Psoas muscle (tissue), 8 donors: ENCODE data around the gene ADA. TPM values are rescaled to one million over a fixed set of nuclear protein-coding genes. Genes with fewer than 3 reads are reported as not detected.

ENCODE experiments used
- ATAC-seq, 4 donors: fragments of 200-7000 bp; cut with Tn5 transposase; one replicate each; pipeline ENCODE4 v1.9.1; 2020; ENCODE audit warnings: moderate library complexity in 3 of 4, mild to moderate bottlenecking in 2 of 4
- DNase-seq, 2 donors: peaks; one replicate each; pipeline ENCODE4 v3.0.0-alpha.2; 2020
- H3K27ac ChIP-seq: fragments of 200-600 bp; one replicate; pipeline ENCODE4 v1.8.0; 2022
- H3K27me3 ChIP-seq, 3 donors: fragments of 200-600 bp in 1 of 3; one replicate each; pipeline versions ENCODE4 v1.6.1 to v1.8.0; 2013 to 2022; ENCODE audit warnings: low read length in 2 of 3, mild to moderate bottlenecking in 2 of 3, moderate library complexity in 1 of 3; ENCODE audit not compliant: insufficient read depth in 3 of 3
- H3K36me3 ChIP-seq, 2 donors: fragments of 200-600 bp in 1 of 2; one replicate each; pipeline versions ENCODE4 v1.6.1 to v1.8.0; 2013 to 2022; ENCODE audit warnings: low read depth in 1 of 2, mild to moderate bottlenecking in 1 of 2, moderate library complexity in 1 of 2; ENCODE audit not compliant: insufficient read depth in 1 of 2
- H3K4me1 ChIP-seq: fragments of 200-600 bp; one replicate; pipeline ENCODE4 v1.8.0; 2022
- H3K4me3 ChIP-seq: fragments of 200-600 bp; one replicate; pipeline ENCODE4 v1.8.0; 2022; ENCODE audit warnings: mild to moderate bottlenecking
- H3K9me3 ChIP-seq: fragments of 200-600 bp; one replicate; pipeline ENCODE4 v1.8.0; 2022
- CTCF ChIP-seq: fragments of 200-600 bp; IDR thresholded peaks from one replicate; pipeline ENCODE4 v1.8.0; 2022; ENCODE audit warnings: antibody characterized with exemption
- WGBS, 3 donors: extraction: QIAGEN DNeasy Blood & Tissue Kit; methylation state at CpG; one replicate each; pipeline versions ENCODE4 v1.1.6 to v1.1.7; 2013; 5-methylcytosine and 5-hydroxymethylcytosine counted together
- intact Hi-C, 2 donors: fragments of 100-400 bp; cut with DNase I; formaldehyde crosslinking; loops; one replicate each; pipeline versions ENCODE4 v1.11.0 to v1.14.2; 2022
- polyA plus RNA-seq, 3 donors: library from polyadenylated mRNA; stranded (reverse); fragments of 200-250 nt; gene quantifications; one replicate each; pipeline ENCODE4 v1.2.3, GENCODE V29; 2013
- total RNA-seq, 4 donors: library from RNA; stranded (reverse); fragmentation: NEBNext Ultra II Directional in 2 of 4; extraction: Animal tissue kit (Norgen Biotek cat#: 25700) in 2 of 4; gene quantifications; one replicate each; pipeline versions ENCODE4 v1.2.1 to v1.2.4, GENCODE V29; 2021 to 2023
- donor health status: healthy with polysubstance abuse.
- donor health status: DM: no; HTN: no; CAD: no; lungs with moderate emphysema.
- donor health status: Bipolar disorder and iron deficiency.
- donor health status: healthy.
- donor health status: DM: yes; HTN: yes; CAD: no.
- donor health status: DM: no; HTN: no; CAD: no.
- donor health status: DM: no; HTN: no; CAD: no.
- donor health status: DM: yes; HTN: yes; CAD: no.

ADA gene
- total and polyA plus RNA-seq, 7 donors: 3.3 to 5.8 (median 4.2) TPM

- peaks cover 37% of the 10 kb centered on the region for H3K4me1 ChIP-seq
- intact Hi-C loops: loop anchor here in 1 of 2 donors (5.0 kb wide), 1 partner anchor 39 kb away; no protein-coding TSS in a partner anchor
- WGBS, 3 donors: 72 to 82% (median 74%) methylated on average over 6 of the region's 6 CpGs
- no peak for TF ChIP-seq CTCF
- ATAC-seq (no peak), DNase-seq (no peak)
- H3K9me3 ChIP-seq: no peaks in the 10 kb centered on the region
- no peaks in the 10 kb centered on the region for H3K36me3 ChIP-seq
- peak overlapping the region; percentile 96 for H3K27ac ChIP-seq
- H3K27me3 ChIP-seq: no peaks in the 10 kb centered on the region
- no peak overlapping the region for H3K4me3 ChIP-seq
Observed at GRCh38 chr20:44571362-44571988, 80.0 kb downstream of the ADA start.

DNA sequence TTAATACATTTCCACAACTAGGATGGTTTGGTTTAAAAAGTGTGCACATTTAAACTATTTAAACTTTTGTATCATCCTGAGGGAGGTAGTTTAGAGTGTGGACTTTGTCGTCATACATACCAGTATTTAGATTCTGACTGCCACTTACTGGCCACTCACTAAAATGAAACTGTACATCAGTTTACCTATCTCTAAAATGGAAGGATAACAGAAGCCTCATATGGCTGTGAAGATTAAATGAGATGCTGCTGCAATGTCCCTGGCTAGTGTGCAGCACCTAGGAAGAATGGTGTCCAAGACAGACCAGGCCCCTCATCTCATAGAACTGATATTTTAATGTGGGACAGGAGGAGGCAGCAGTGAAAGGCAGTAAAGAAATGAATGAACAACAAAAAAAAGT, 81.1 kb downstream of the ADA start:
- WGBS, 3 donors: 97 to 100% (median 99%) methylated on average over 1 of the region's 1 CpG
- TF ChIP-seq CTCF: no peak
- Histone ChIP-seq H3K4me3 (no peak overlapping the region), H3K36me3 (no peaks in the 10 kb centered on the region), H3K27me3 (no peaks in the 10 kb centered on the region), H3K9me3 (no peaks in the 10 kb centered on the region), H3K4me1 (peaks cover 33% of the 10 kb centered on the region), H3K27ac (no peak overlapping the region)
- DNase-seq (no peak), ATAC-seq (no peak)
- intact Hi-C loops: loop anchor here in 1 of 2 donors (5.0 kb wide), 1 partner anchor 38 kb away; no protein-coding TSS in a partner anchor

Other genes with a start within 250 kb of the ADA start
- gene TTPAL, start 175.8 kb downstream of the ADA start, total RNA-seq: 1 to 10 TPM; 3.2 to 8.4 (median 5.4) TPM
- gene TTPAL, start 175.8 kb downstream of the ADA start, polyA plus RNA-seq: 1 to 10 TPM; 1.2 to 4.8 (median 3.0) TPM
- 100 to 1,000 TPM in 2 of 4 donors, 10 to 100 TPM in 2; 89.5 to 104 (median 97.8) TPM for gene SERINC3, start 129.6 kb downstream of the ADA start, total RNA-seq
- gene SERINC3, start 129.6 kb downstream of the ADA start, polyA plus RNA-seq: 10 to 100 TPM; 35.6 to 89.2 (median 36.3) TPM
- 100 to 1,000 TPM in 2 of 4 donors, 10 to 100 TPM in 2; 35.2 to 110 (median 88.3) TPM for gene PKIG, start 69.1 kb downstream of the ADA start, total RNA-seq
- 100 to 1,000 TPM in 2 of 3 donors, 10 to 100 TPM in 1; 33.5 to 134 (median 108) TPM for gene PKIG, start 69.1 kb downstream of the ADA start, polyA plus RNA-seq
- gene CCN5, start 63.7 kb upstream of the ADA start, total RNA-seq: 10 to 100 TPM in 2 of 4 donors, 1 to 10 TPM in 2; 4.2 to 20.9 (median 9.9) TPM
- 10 to 100 TPM in 1 of 3 donors, 1 to 10 TPM in 2; 3.3 to 14.8 (median 5.1) TPM for gene CCN5, start 63.7 kb upstream of the ADA start, polyA plus RNA-seq
- under 1 TPM; 0.11 to 0.79 (median 0.32) TPM for gene KCNK15, start 94.2 kb upstream of the ADA start, total RNA-seq
- gene KCNK15, start 94.2 kb upstream of the ADA start, polyA plus RNA-seq: under 1 TPM in 2 of 3 donors, not detected in 1; 0.08 to 0.23 TPM
- under 1 TPM; 0.16 to 0.73 (median 0.39) TPM for gene RIMS4, start 158.8 kb upstream of the ADA start, total RNA-seq
- gene RIMS4, start 158.8 kb upstream of the ADA start, polyA plus RNA-seq: under 1 TPM; 0.01 to 0.10 (median 0.06) TPM
- 10 to 100 TPM; 63.2 to 92.1 (median 80.6) TPM for gene YWHAB, start 234.0 kb upstream of the ADA start, total RNA-seq
- gene YWHAB, start 234.0 kb upstream of the ADA start, polyA plus RNA-seq: 100 to 1,000 TPM in 1 of 3 donors, 10 to 100 TPM in 2; 44.2 to 109 (median 96.0) TPM